Endothelial cell (in vitro differentiated cells): ENCODE results near the gene STK11IP. TPM values are rescaled to one million over a fixed set of nuclear protein-coding genes. Genes with fewer than 3 reads are reported as not detected.

ENCODE experiments used
- DNase-seq: peaks from one replicate; pipeline ENCODE4 v3.0.0; 2021; ENCODE audit warnings: low spot score
- H3K27ac Mint-ChIP-seq: one replicate; pipeline ENCODE4 v1.8.0; 2021; ENCODE audit warnings: mixed read lengths, inconsistent platforms; ENCODE audit not compliant: unreplicated experiment
- H3K27me3 Mint-ChIP-seq: one replicate; pipeline ENCODE4 v1.8.0; 2021; ENCODE audit warnings: mild to moderate bottlenecking, moderate library complexity, mixed read lengths, inconsistent platforms; ENCODE audit not compliant: unreplicated experiment
- H3K36me3 Mint-ChIP-seq: one replicate; pipeline ENCODE4 v1.8.0; 2021; ENCODE audit warnings: mild to moderate bottlenecking, low read depth, mixed read lengths, inconsistent platforms; ENCODE audit not compliant: unreplicated experiment
- H3K4me1 Mint-ChIP-seq: one replicate; pipeline ENCODE4 v1.8.0; 2021; ENCODE audit warnings: mild to moderate bottlenecking, mixed read lengths, inconsistent platforms; ENCODE audit not compliant: unreplicated experiment
- H3K4me3 Mint-ChIP-seq: one replicate; pipeline ENCODE4 v1.8.0; 2021; ENCODE audit warnings: mild to moderate bottlenecking, mixed read lengths, inconsistent platforms; ENCODE audit not compliant: unreplicated experiment
- H3K9me3 Mint-ChIP-seq: one replicate; pipeline ENCODE4 v1.8.0; 2021; ENCODE audit warnings: mixed read lengths, inconsistent platforms; ENCODE audit not compliant: unreplicated experiment
- total RNA-seq: library from RNA; stranded (reverse); fragmentation: NEBNext Ultra II Directional; extraction: Animal tissue kit (Norgen Biotek cat#: 25700); gene quantifications from one replicate; pipeline ENCODE4 v1.2.1, GENCODE V29; 2021; ENCODE audit not compliant: unreplicated experiment
- TF ChIP-seq, protein P1 (sequence below): fragments of 200-600 bp; sonication (generic); IDR thresholded peaks from one replicate; pipeline ENCODE4 v1.5.0; 2021; ENCODE audit warnings: antibody characterized with exemption; ENCODE audit not compliant: unreplicated experiment

Gene STK11IP
- total RNA-seq, 1 donor from 2014 or later, result 23.8 TPM

GRCh38 chr2:219631406-219631891 lies 33.8 kb downstream of the STK11IP start:
- peaks cover 19% of the 10 kb centered on the region for H3K27me3 Mint-ChIP-seq
- H3K36me3 Mint-ChIP-seq, result peaks cover 4% of the 10 kb centered on the region
- peaks cover 3% of the 10 kb centered on the region for H3K4me1 Mint-ChIP-seq
- H3K4me3 Mint-ChIP-seq, result no peak overlapping the region
- H3K27ac Mint-ChIP-seq, result peak overlapping the region; percentile 13
- TF ChIP-seq, protein P1, sequence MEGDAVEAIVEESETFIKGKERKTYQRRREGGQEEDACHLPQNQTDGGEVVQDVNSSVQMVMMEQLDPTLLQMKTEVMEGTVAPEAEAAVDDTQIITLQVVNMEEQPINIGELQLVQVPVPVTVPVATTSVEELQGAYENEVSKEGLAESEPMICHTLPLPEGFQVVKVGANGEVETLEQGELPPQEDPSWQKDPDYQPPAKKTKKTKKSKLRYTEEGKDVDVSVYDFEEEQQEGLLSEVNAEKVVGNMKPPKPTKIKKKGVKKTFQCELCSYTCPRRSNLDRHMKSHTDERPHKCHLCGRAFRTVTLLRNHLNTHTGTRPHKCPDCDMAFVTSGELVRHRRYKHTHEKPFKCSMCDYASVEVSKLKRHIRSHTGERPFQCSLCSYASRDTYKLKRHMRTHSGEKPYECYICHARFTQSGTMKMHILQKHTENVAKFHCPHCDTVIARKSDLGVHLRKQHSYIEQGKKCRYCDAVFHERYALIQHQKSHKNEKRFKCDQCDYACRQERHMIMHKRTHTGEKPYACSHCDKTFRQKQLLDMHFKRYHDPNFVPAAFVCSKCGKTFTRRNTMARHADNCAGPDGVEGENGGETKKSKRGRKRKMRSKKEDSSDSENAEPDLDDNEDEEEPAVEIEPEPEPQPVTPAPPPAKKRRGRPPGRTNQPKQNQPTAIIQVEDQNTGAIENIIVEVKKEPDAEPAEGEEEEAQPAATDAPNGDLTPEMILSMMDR, result no peak
- H3K9me3 Mint-ChIP-seq, result no peaks in the 10 kb centered on the region
- no peak for DNase-seq

DNA sequence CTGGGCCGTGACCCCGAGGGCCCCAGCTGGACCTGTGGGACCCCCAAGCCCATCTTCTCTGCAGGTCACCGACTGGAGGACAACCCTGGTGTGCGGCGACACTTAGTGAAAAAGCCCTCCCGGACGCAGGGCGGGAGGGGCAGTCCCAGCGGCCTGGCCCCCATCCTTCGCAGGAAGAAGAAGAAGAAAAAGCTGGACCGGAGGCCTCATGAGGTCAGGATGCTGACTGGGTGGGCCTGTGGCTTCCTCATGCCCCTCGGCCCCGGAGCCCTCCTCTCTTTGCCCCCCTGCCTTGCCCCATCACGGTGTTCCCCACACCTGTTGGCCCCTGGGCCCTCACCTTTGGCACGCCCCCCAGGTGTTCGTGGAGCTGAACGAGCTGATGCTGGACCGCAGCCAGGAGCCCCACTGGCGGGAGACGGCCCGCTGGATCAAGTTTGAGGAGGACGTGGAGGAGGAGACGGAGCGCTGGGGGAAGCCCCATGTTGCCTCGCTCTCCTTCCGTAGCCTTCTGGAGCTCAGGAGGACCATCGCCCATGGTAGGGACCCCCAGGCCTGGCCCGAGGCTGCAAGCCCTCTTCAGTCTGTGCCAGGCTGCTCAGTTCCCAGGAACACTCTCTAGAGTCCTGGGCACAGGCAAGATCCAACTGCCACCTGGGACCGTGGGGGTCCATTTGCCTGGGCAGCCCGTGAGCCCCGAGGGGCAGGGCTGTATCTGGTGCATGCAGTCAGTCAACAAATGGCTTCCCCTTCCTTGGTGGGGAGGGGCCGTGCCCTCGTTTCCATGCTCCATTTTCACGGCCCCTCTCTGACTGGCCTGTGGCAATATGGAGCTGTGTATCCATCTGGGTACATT lies 34.5 kb downstream of the STK11IP start:
- H3K27ac Mint-ChIP-seq, result no peak overlapping the region
- peaks cover 6% of the 10 kb centered on the region for H3K4me1 Mint-ChIP-seq
- H3K4me3 Mint-ChIP-seq, result no peak overlapping the region
- TF ChIP-seq, protein P1, result no peak
- H3K27me3 Mint-ChIP-seq, result peaks cover 15% of the 10 kb centered on the region
- no peaks in the 10 kb centered on the region for H3K9me3 Mint-ChIP-seq
- peaks cover 5% of the 10 kb centered on the region for H3K36me3 Mint-ChIP-seq
- DNase-seq, result peak; percentile 2

- TF ChIP-seq, protein P1, result no peak
- H3K27me3 Mint-ChIP-seq, result peaks cover 16% of the 10 kb centered on the region
- H3K9me3 Mint-ChIP-seq, result no peaks in the 10 kb centered on the region
- no peak overlapping the region for H3K27ac Mint-ChIP-seq
- DNase-seq, result peak; percentile 1
- H3K36me3 Mint-ChIP-seq, result peaks cover 7% of the 10 kb centered on the region
- H3K4me1 Mint-ChIP-seq, result peaks cover 6% of the 10 kb centered on the region
- no peak overlapping the region for H3K4me3 Mint-ChIP-seq
These were observed 35.1 kb downstream of the STK11IP start for GRCh38 chr2:219632760-219633105.

DNA sequence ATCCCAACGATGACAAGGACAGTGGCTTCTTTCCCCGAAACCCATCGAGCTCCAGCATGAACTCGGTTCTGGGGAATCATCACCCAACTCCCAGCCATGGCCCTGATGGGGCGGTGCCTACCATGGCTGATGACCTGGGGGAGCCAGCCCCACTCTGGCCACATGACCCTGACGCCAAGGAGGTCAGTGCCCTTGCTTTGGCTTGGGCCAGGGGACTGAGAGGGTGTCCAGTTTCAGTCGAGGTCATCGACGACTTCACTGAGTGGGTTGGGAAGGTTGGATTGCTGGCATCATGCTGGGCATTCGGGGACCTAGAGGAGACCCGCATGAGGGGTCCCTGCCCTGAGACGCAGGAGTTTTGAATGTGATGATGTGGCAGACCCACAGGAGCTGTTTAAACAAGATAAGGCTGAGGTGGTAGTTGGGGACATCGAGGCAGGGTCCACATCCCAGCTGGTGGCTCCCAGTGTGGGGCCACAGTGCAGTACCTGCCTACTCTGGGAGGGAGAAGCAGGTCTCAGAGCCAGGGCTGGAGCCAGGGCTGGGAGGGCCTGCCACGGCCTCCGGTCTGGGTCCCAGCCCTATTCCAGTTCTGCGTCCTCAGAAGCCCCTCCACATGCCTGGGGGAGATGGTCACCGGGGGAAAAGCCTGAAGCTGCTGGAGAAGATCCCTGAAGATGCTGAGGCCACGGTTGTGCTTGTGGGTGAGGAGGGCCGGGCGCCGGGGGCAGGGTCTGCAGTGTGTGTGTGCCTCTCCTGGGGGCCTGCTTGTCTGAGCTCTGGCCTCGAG lies 35.8 kb downstream of the STK11IP start:
- peaks cover 16% of the 10 kb centered on the region for H3K27me3 Mint-ChIP-seq
- TF ChIP-seq, protein P1, result no peak
- no peaks in the 10 kb centered on the region for H3K9me3 Mint-ChIP-seq
- DNase-seq, result peak; percentile 2
- peaks cover 6% of the 10 kb centered on the region for H3K4me1 Mint-ChIP-seq
- H3K4me3 Mint-ChIP-seq, result no peak overlapping the region
- H3K27ac Mint-ChIP-seq, result peak overlapping the region; percentile 48
- peaks cover 7% of the 10 kb centered on the region for H3K36me3 Mint-ChIP-seq
